OCI-LY7 (cell line): ENCODE data around the gene POU1F1. TPM values are rescaled to one million over a fixed set of nuclear protein-coding genes. Genes with fewer than 3 reads are reported as not detected.

Experiments
- Bru-seq: library from RNA; stranded (reverse); fragments of 400-500 nt; gene quantifications from one replicate; lab custom pipeline; 2021; lab: Mats Ljungman, UMichigan
- BruChase-seq, 2 experiments: library from RNA; stranded (reverse); fragments of 400-500 nt; gene quantifications; one replicate each; lab custom pipeline; 2021; lab: Mats Ljungman, UMichigan
- BruUV-seq: library from RNA; stranded (reverse); fragments of 400-500 nt; replicated peaks from 2 replicates; lab custom pipeline; 2021; lab: Mats Ljungman, UMichigan
- CTCF ChIA-PET: fragments of 300-600 bp; sonication (Branson Sonifier 250); formaldehyde crosslinking; loops from one replicate; lab custom pipeline; 2022; ENCODE audit warnings: antibody characterized with exemption; ENCODE audit not compliant: unreplicated experiment; lab: Charles Lee
- POLR2A ChIA-PET: fragments of 300-600 bp; sonication (Branson Sonifier 250); formaldehyde crosslinking; loops from one replicate; lab custom pipeline; 2022; ENCODE audit warnings: antibody characterized with exemption; lab: Charles Lee
- DNase-seq: peaks from one replicate; pipeline ENCODE4 v3.0.0-alpha.2; 2015; ENCODE audit warnings: low spot score
- H2AFZ ChIP-seq: fragments of 200-600 bp; sonication (generic), shearing (Covaris generic); 2 replicates; pipeline ENCODE4 v1.6.1; 2014; ENCODE audit warnings: mild to moderate bottlenecking, antibody characterized with exemption, low read length, moderate library complexity
- H3K27ac ChIP-seq: fragments of 200-600 bp; sonication (generic); 2 replicates; pipeline ENCODE4 v1.5.1; 2014; ENCODE audit warnings: mixed run types, low read depth, mild to moderate bottlenecking, moderate library complexity, low read length, inconsistent platforms; ENCODE audit not compliant: poor library complexity, severe bottlenecking
- H3K36me3 ChIP-seq: fragments of 200-600 bp; sonication (generic); 2 replicates; pipeline ENCODE4 v1.6.1; 2014; ENCODE audit warnings: mild to moderate bottlenecking, antibody characterized with exemption, low read length, moderate library complexity, mixed read lengths; ENCODE audit not compliant: insufficient read depth
- H3K4me1 ChIP-seq: fragments of 200-600 bp; sonication (generic); 2 replicates; pipeline ENCODE4 v1.5.1; 2014; ENCODE audit warnings: mild to moderate bottlenecking, low read length; ENCODE audit not compliant: insufficient read depth, poor library complexity, severe bottlenecking
- H3K4me2 ChIP-seq: fragments of 200-600 bp; sonication (generic); 2 replicates; pipeline ENCODE4 v1.6.1; 2014; ENCODE audit warnings: mild to moderate bottlenecking, low read length
- H3K4me3 ChIP-seq: fragments of 200-600 bp; sonication (generic); 2 replicates; pipeline ENCODE4 v1.5.1; 2014; ENCODE audit warnings: mild to moderate bottlenecking, low read depth, low read length; ENCODE audit not compliant: poor library complexity, severe bottlenecking
- H3K79me2 ChIP-seq: fragments of 200-600 bp; sonication (generic); 2 replicates; pipeline ENCODE4 v1.6.1; 2016; ENCODE audit warnings: low read depth, mild to moderate bottlenecking, low read length, moderate library complexity, mixed read lengths; ENCODE audit not compliant: insufficient read depth
- H3K9me2 ChIP-seq: fragments of 200-600 bp; sonication (generic); 2 replicates; pipeline ENCODE4 v1.6.1; 2016; ENCODE audit warnings: mild to moderate bottlenecking, low read length, mixed read lengths; ENCODE audit not compliant: insufficient read depth
- H3K9me3 ChIP-seq: fragments of 200-600 bp; sonication (generic); 2 replicates; pipeline ENCODE4 v1.6.1; 2014; ENCODE audit warnings: mild to moderate bottlenecking, mixed run types, low read length, mixed read lengths
- H4K20me1 ChIP-seq: fragments of 200-600 bp; sonication (generic); 2 replicates; pipeline ENCODE4 v1.6.1; 2014; ENCODE audit warnings: mild to moderate bottlenecking, antibody characterized with exemption, low read length, moderate library complexity, mixed read lengths; ENCODE audit not compliant: insufficient read depth
- CTCF ChIP-seq: fragments of 200-600 bp; sonication (generic); conservative IDR thresholded peaks from 2 replicates; pipeline ENCODE4 v1.5.1; 2014; ENCODE audit warnings: mild to moderate bottlenecking, antibody characterized with exemption, low read length, moderate library complexity, mixed read lengths
- EZH2phosphoT487 ChIP-seq: fragments of 200-600 bp; sonication (generic); IDR thresholded peaks from 2 replicates; pipeline ENCODE4 v1.6.1; 2018; ENCODE audit warnings: low read depth, borderline replicate concordance, mild to moderate bottlenecking, mixed run types, antibody characterized with exemption, low read length, moderate library complexity, mixed read lengths
- intact Hi-C: fragments of 100-400 bp; cut with micrococcal nuclease; formaldehyde crosslinking; loops from one replicate; pipeline ENCODE4 v1.10.0; 2022; ENCODE audit not compliant: unreplicated experiment
- long read RNA-seq: library from polyadenylated mRNA; stranded (forward); transcript quantifications from one replicate; pipeline ENCODE4 v2.0.0, GENCODE V29; 2022
- total RNA-seq, 2 experiments: library from RNA; depleted of rRNA in 1 of 2; stranded (reverse); fragments of >200 nt in 1 of 2; shearing (Covaris generic) in 1 of 2; gene quantifications; 2 replicates each; pipeline ENCODE4 v1.2.3, GENCODE V29; 2014 to 2022

The POU1F1 gene
- total RNA-seq (2014; rRNA removed; shearing (Covaris generic)) (not detected in 2 replicates), total RNA-seq (2022) (not detected in 2 replicates), Bru-seq, nascent RNA (not detected), BruChase-seq, experiment 1, labeled RNA remaining after a 6-hour chase (not detected), BruChase-seq, experiment 2, labeled RNA remaining after a 2-hour chase (not detected)
- long read RNA-seq: 0 reads

GRCh38 chr3:87276484-87276883 lies at the start of gene POU1F1:
Gene POU1F1, minus strand, starts transcription at chr3:87276584. Its CDS starts 122 bp downstream, at chr3:87276462.
- H2AFZ ChIP-seq: no peak within 1 kb of the TSS
- no peaks in the 10 kb centered on the region for H3K9me3 ChIP-seq
- no peak within 1 kb of the TSS for H3K27ac ChIP-seq
- H4K20me1 ChIP-seq: no peaks in the 10 kb centered on the region
- no peak for TF ChIP-seq CTCF
- no peaks in the 10 kb centered on the region for H3K4me1 ChIP-seq
- ChIA-PET CTCF (no interaction called here), POLR2A (no interaction called here)
- H3K79me2 ChIP-seq: no peaks in the 10 kb centered on the region
- no peaks in the 10 kb centered on the region for H3K36me3 ChIP-seq
- H3K4me2 ChIP-seq: no peak within 1 kb of the TSS
- H3K4me3 ChIP-seq: no peak within 1 kb of the TSS
- no peaks in the 10 kb centered on the region for H3K9me2 ChIP-seq
- BruUV-seq: no TSS peak
- intact Hi-C loops: no loop called here
- no peak for DNase-seq

- no peak overlapping the region for H2AFZ ChIP-seq
- TF ChIP-seq CTCF: no peak
- TF ChIP-seq EZH2phosphoT487: no peak
- no peaks in the 10 kb centered on the region for H3K36me3 ChIP-seq
- H3K4me2 ChIP-seq: no peak overlapping the region
- H3K9me3 ChIP-seq: no peaks in the 10 kb centered on the region
- no peaks in the 10 kb centered on the region for H3K9me2 ChIP-seq
- H3K27ac ChIP-seq: no peak overlapping the region
- ChIA-PET POLR2A (interaction anchor here (1.7 kb wide), 1 partner anchor 10 kb away, joined by 6 read pairs; no protein-coding TSS in a partner anchor), CTCF (no interaction called here)
- H3K4me3 ChIP-seq: no peak overlapping the region
- no peaks in the 10 kb centered on the region for H3K79me2 ChIP-seq
- BruUV-seq: no TSS peak
- no peaks in the 10 kb centered on the region for H3K4me1 ChIP-seq
- no peaks in the 10 kb centered on the region for H4K20me1 ChIP-seq
- no peak for DNase-seq
- intact Hi-C loops: no loop called here
Observed at GRCh38 chr3:87324609-87325008, 48.2 kb upstream of the POU1F1 start.

GRCh38 chr3:87320756-87321626 lies 44.6 kb upstream of the POU1F1 start:
- ChIA-PET POLR2A (no interaction called here), CTCF (no interaction called here)
- no peaks in the 10 kb centered on the region for H3K9me2 ChIP-seq
- no peak overlapping the region for H3K4me3 ChIP-seq
- H3K4me1 ChIP-seq: no peaks in the 10 kb centered on the region
- H4K20me1 ChIP-seq: no peaks in the 10 kb centered on the region
- intact Hi-C loops: no loop called here
- no peak for DNase-seq
- H3K9me3 ChIP-seq: no peaks in the 10 kb centered on the region
- BruUV-seq: no TSS peak
- no peak overlapping the region for H3K27ac ChIP-seq
- H2AFZ ChIP-seq: no peak overlapping the region
- no peaks in the 10 kb centered on the region for H3K79me2 ChIP-seq
- TF ChIP-seq CTCF (no peak), EZH2phosphoT487 (no peak)
- H3K36me3 ChIP-seq: no peaks in the 10 kb centered on the region
- no peak overlapping the region for H3K4me2 ChIP-seq
